Progenitor cell of endocrine pancreas (in vitro differentiated cells): ENCODE results near the gene RUSF1. TPM values are rescaled to one million over a fixed set of nuclear protein-coding genes. Genes with fewer than 3 reads are reported as not detected.

Experiments
- DNase-seq: peaks from one replicate; pipeline ENCODE4 v3.0.0; 2021; ENCODE audit warnings: low spot score; ENCODE audit not compliant: unreplicated experiment
- H3K27ac Mint-ChIP-seq: 2 replicates; pipeline ENCODE4 v1.8.0; 2021; ENCODE audit warnings: mild to moderate bottlenecking, moderate library complexity, mixed read lengths
- H3K27me3 Mint-ChIP-seq: 2 replicates; pipeline ENCODE4 v1.8.0; 2021; ENCODE audit warnings: mixed read lengths
- H3K36me3 Mint-ChIP-seq: 2 replicates; pipeline ENCODE4 v1.8.0; 2022; ENCODE audit warnings: mixed read lengths; ENCODE audit not compliant: insufficient read depth
- H3K4me1 Mint-ChIP-seq: 2 replicates; pipeline ENCODE4 v1.8.0; 2021; ENCODE audit warnings: low read depth, mixed read lengths
- H3K4me3 Mint-ChIP-seq: 2 replicates; pipeline ENCODE4 v1.8.0; 2021; ENCODE audit warnings: low read depth, mild to moderate bottlenecking, moderate library complexity, mixed read lengths
- H3K9me3 Mint-ChIP-seq: 2 replicates; pipeline ENCODE4 v1.8.0; 2021; ENCODE audit warnings: low read depth, mixed read lengths
- CTCF ChIP-seq: fragments of 200-600 bp; sonication (generic); IDR thresholded peaks from one replicate; pipeline ENCODE4 v1.5.0; 2021; ENCODE audit warnings: antibody characterized with exemption, mild to moderate bottlenecking; ENCODE audit not compliant: unreplicated experiment
- total RNA-seq: library from RNA; stranded (reverse); gene quantifications from 2 replicates; pipeline ENCODE4 v1.2.1, GENCODE V29; 2021

RUSF1 gene
- total RNA-seq, 1 donor from 2014 or later = 65.1 TPM

- no peak for TF ChIP-seq CTCF
- Mint-ChIP-seq H3K9me3 (no peaks in the 10 kb centered on the region), H3K27me3 (no peaks in the 10 kb centered on the region), H3K4me1 (peaks cover 15% of the 10 kb centered on the region), H3K4me3 (peak overlapping the region; percentile 88), H3K36me3 (peaks cover 7% of the 10 kb centered on the region), H3K27ac (peak overlapping the region; percentile 98)
- peak; percentile 100 for DNase-seq
These were observed 48.3 kb downstream of the RUSF1 start for GRCh38 chr16:31459687-31460581.

- no peaks in the 10 kb centered on the region for H3K27me3 Mint-ChIP-seq
- DNase-seq = peak; percentile 92
- peaks cover 5% of the 10 kb centered on the region for H3K36me3 Mint-ChIP-seq
- H3K4me3 Mint-ChIP-seq = peak within 1 kb of the TSS; percentile 88
- H3K27ac Mint-ChIP-seq = peak within 1 kb of the TSS; percentile 98
- TF ChIP-seq CTCF = peak; percentile 60
- peaks cover 15% of the 10 kb centered on the region for H3K4me1 Mint-ChIP-seq
- no peaks in the 10 kb centered on the region for H3K9me3 Mint-ChIP-seq
These were observed 49.1 kb downstream of the RUSF1 start, which contains the start of gene ARMC5 for GRCh38 chr16:31458844-31459686. Gene ARMC5, plus strand, starts transcription at chr16:31459501. Its CDS starts 24 bp downstream, at chr16:31459525.

GRCh38 chr16:31458073-31458843 is 49.9 kb downstream of the RUSF1 start:
- peak overlapping the region; percentile 93 for H3K27ac Mint-ChIP-seq
- H3K36me3 Mint-ChIP-seq = peaks cover 1% of the 10 kb centered on the region
- no peaks in the 10 kb centered on the region for H3K27me3 Mint-ChIP-seq
- no peak for DNase-seq
- no peaks in the 10 kb centered on the region for H3K9me3 Mint-ChIP-seq
- peak overlapping the region; percentile 88 for H3K4me3 Mint-ChIP-seq
- no peak for TF ChIP-seq CTCF
- H3K4me1 Mint-ChIP-seq = peaks cover 20% of the 10 kb centered on the region

- Mint-ChIP-seq H3K27ac (no peak overlapping the region), H3K27me3 (no peaks in the 10 kb centered on the region), H3K4me3 (peak overlapping the region; percentile 9), H3K4me1 (peaks cover 22% of the 10 kb centered on the region), H3K36me3 (peaks cover 1% of the 10 kb centered on the region), H3K9me3 (no peaks in the 10 kb centered on the region)
- no peak for DNase-seq
- TF ChIP-seq CTCF = no peak
These were observed 51.2 kb downstream of the RUSF1 start for GRCh38 chr16:31456988-31457360.
